ENCODE results near the gene CBFA2T3.
"Not testable (repeated sequence)": the region's sequence is repeated elsewhere in the genome, so short reads cannot be mapped to it uniquely, and the experiment has no call there.

GRCh38 chr16:88894266-88894665 is 82.7 kb downstream of the CBFA2T3 start:
- TF ChIP-seq CTCF, POLR2A (IDR thresholded peaks at IDR 0.05): not testable (repeated sequence)
